Omental fat pad (tissue), 4 donors: ENCODE results near the gene SCFD2. TPM values are rescaled to one million over a fixed set of nuclear protein-coding genes. Genes with fewer than 3 reads are reported as not detected.

Experiments used
- ATAC-seq: fragments of 150-250 bp; one replicate; pipeline ENCODE4 v1.9.1; 2016; ENCODE audit warnings: mild to moderate bottlenecking, moderate library complexity; ENCODE audit not compliant: low FRiP score
- DNase-seq: peaks from one replicate; pipeline ENCODE4 v3.0.0-alpha.2; 2019; ENCODE audit warnings: low spot score
- total RNA-seq, 4 donors: library from RNA; depleted of rRNA; stranded (reverse); fragments of >200 nt; gene quantifications; one replicate each; pipeline ENCODE4 v1.1.0, GENCODE V29; 2016
- TF ChIP-seq, protein P1 (sequence below), 3 donors: fragments of 450-650 bp; IDR thresholded peaks; one replicate each; pipeline ENCODE4 v1.5.1; 2016 to 2017; ENCODE audit warnings: antibody characterized with exemption in 3 of 3, mild to moderate bottlenecking in 3 of 3, moderate library complexity in 2 of 3

The SCFD2 gene
- total RNA-seq, 4 donors from 2014 or later = 26.4 to 65.6 (median 28.4) TPM

DNA sequence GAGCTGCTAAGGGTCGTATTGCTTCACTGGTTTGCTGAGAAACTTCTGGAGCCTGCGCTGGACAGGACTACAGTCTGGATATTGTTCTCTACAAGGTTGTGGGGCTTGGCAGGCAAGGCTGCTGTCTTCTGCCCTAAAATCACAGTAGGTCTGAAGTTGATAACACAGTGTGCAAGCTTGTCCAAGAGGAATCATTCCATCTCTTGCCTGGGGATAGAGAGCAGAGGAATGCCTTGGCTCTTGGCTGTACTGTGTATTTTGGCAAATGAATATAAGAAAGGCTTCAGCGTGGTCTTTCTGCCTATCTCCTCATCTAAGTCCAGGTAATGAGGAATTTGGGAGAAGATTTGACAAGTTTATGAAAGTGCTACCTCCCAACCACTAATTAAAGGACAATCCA is 513.1 kb downstream of the SCFD2 start:
- TF ChIP-seq, protein P1, sequence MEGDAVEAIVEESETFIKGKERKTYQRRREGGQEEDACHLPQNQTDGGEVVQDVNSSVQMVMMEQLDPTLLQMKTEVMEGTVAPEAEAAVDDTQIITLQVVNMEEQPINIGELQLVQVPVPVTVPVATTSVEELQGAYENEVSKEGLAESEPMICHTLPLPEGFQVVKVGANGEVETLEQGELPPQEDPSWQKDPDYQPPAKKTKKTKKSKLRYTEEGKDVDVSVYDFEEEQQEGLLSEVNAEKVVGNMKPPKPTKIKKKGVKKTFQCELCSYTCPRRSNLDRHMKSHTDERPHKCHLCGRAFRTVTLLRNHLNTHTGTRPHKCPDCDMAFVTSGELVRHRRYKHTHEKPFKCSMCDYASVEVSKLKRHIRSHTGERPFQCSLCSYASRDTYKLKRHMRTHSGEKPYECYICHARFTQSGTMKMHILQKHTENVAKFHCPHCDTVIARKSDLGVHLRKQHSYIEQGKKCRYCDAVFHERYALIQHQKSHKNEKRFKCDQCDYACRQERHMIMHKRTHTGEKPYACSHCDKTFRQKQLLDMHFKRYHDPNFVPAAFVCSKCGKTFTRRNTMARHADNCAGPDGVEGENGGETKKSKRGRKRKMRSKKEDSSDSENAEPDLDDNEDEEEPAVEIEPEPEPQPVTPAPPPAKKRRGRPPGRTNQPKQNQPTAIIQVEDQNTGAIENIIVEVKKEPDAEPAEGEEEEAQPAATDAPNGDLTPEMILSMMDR (IDR thresholded peaks at IDR 0.05) = no peak
- ATAC-seq (peak; percentile 34), DNase-seq (no peak)

DNA sequence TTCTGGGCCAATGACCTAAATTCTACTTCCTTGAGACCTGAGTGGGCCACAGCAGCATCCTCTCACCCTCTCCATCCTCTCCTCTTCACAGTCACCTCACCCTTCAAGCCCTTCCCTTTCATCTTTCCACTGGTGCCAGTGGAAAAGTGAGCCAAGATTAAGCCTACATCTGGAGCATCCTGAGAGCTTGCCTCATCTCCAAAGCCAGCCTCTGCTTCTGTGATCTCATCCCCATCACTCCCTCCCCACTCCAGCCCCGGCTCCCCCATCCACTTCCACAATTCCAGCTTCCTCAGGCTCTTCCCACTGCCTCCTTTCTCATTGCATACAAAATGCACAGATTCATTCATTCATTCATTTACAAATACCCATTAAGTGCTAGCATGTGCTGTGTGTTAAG is 513.8 kb downstream of the SCFD2 start:
- DNase-seq (no peak), ATAC-seq (no peak)
- TF ChIP-seq, protein P1 (IDR thresholded peaks at IDR 0.05) = no peak

GRCh38 chr4:52850406-52851124 is 515.3 kb downstream of the SCFD2 start:
- ATAC-seq (no peak), DNase-seq (no peak)
- TF ChIP-seq, protein P1 (IDR thresholded peaks at IDR 0.05) = no peak

- ATAC-seq = no peak
- DNase-seq = no peak
- TF ChIP-seq, protein P1 (IDR thresholded peaks at IDR 0.05) = no peak
Measured at GRCh38 chr4:52848254-52848653, 517.6 kb downstream of the SCFD2 start.

GRCh38 chr4:52846502-52846901 is 519.4 kb downstream of the SCFD2 start:
- TF ChIP-seq, protein P1 (IDR thresholded peaks at IDR 0.05) = no peak
- no peak for ATAC-seq

GRCh38 chr4:52844596-52844995 is 521.3 kb downstream of the SCFD2 start:
- DNase-seq (no peak), ATAC-seq (no peak)
- TF ChIP-seq, protein P1 (IDR thresholded peaks at IDR 0.05) = no peak

More at GRCh38 chr4:52846502-52846901, 519.4 kb downstream of the SCFD2 start:
- DNase-seq = no peak

- DNase-seq (no peak), ATAC-seq (no peak)
- TF ChIP-seq, protein P1 (IDR thresholded peaks at IDR 0.05) = no peak
Measured at GRCh38 chr4:52843958-52844357, 521.9 kb downstream of the SCFD2 start.
